ENCODE results near the gene FEZF1.
"Not testable (repeated sequence)": the region's sequence is repeated elsewhere in the genome, so short reads cannot be mapped to it uniquely, and the experiment has no call there.

FEZF1 gene

GRCh38 chr7:122306320-122307227 lies 2.0 kb upstream of the FEZF1 start:
- no peak for DNase-seq

DNA sequence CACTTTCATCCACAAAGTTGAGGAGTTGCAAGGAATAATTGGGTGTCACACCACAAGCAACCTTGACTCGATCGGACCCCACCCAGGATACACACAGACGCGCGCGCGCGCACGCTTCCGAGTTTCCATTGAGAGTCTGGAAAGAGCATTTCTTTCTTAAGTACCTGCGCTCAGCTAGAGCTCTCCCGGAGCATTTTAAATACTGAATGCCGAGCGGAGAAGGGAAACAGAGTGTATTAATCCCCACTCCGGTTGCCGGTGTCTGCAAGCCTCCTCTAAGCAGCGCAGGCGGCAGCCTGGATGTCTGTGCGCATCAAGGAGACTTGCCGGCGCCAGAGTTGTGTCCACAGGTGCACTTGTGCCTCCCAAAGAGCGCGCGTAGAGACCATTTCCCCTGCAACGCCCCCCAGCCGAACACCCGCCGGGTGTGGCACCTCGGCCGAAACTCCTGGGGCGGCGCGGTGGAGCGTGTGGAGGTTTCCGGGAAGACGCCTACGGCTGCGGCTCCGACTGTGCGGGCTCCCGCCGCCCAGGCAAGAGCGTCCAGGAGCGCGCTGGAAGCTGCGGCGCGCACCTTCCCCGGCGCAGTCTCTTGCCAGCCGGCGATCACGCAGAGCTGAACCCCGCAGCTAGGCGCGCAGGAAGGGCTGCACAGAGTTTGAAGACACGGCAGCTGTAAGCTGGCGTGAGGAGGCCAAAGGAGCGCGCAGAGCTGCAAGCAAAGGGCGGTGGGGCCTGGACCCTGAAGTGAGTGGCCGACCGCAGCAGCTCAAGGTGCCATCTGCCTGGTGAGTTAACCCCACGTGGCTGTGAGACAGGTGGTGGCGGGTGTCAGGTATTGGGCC lies 1.1 kb upstream of the FEZF1 start:
- DNase-seq = no peak

GRCh38 chr7:122304996-122305421 lies 459 bp upstream of the FEZF1 start:
- no peak for DNase-seq

- no peak for DNase-seq
These were observed 825 bp downstream of the FEZF1 start for GRCh38 chr7:122303531-122304318.

DNA sequence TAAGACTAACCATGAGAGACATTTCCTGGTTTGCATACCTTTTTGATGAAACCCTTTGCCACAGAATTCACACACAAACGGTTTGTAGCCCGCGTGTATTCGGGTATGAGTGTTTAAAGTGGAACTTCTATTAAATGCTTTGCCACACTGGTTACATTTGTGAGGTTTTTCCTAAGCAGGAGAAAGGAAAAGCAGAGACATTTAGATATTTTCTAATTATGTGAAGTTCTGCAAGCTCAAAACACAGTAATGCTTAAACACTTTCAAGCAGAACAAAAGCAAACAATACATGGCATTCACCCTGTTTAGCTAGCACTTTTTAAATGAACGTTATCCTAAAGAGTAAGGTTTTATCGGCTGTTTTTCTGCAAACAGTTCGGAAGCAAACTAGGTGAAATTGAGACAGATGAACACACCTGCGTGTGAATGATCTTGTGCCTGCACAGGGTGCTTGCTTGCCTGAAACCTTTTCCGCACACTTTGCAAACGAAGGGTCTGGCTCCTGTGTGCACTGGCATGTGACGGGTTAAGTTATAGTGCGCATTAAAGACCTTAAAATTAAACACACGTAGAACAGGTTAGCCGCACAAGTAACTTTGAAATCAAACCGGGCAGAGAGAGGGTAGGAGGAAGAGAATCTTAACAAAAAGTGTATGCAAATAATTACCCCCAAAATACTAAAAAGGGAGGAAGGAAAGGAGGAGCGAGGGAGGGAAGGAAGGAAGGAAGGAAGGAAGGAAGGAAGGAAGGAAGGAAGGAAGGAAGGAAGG lies 1.6 kb downstream of the FEZF1 start:
- no peak for DNase-seq

GRCh38 chr7:122301858-122302760 lies 2.4 kb downstream of the FEZF1 start:
- no peak for DNase-seq

DNA sequence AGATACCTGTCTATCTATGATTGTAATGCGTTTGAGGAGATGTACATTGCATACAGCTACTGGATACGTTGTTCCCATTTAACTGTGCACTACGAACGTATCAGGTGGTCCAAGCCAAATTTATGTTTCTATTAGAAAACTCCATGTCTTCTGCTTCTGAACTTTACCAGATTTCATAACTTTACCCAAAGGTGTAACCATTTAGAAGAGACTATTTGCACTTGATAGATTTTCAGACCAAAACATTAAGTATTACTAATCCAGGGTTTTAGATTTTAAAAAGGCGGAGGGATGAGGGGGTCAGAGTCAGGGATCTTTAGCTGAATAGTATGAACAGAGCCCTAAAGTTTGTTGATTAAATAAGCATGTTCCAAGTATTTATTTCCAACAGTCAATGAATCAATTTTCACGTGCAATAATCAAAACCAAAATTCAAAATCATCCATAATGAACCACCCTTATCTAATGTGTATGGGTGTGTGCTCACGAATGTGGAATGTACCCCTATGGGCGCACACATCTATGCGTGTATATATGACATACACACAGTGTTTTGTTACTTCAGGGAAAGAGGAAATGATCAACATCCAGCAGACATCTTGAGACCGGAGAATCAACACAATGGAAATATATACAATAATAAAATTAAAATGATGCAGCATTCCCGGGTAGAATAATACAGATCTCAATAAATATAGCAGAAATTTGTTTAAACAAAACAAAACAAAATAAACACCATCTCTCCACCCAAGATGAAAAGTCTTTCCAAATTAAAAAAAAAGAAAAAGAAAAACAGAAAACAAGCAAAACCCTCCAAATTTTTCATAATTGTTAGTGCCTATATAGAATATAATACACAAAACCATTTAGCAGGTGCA lies 3.4 kb downstream of the FEZF1 start:
- no peak for DNase-seq

DNA sequence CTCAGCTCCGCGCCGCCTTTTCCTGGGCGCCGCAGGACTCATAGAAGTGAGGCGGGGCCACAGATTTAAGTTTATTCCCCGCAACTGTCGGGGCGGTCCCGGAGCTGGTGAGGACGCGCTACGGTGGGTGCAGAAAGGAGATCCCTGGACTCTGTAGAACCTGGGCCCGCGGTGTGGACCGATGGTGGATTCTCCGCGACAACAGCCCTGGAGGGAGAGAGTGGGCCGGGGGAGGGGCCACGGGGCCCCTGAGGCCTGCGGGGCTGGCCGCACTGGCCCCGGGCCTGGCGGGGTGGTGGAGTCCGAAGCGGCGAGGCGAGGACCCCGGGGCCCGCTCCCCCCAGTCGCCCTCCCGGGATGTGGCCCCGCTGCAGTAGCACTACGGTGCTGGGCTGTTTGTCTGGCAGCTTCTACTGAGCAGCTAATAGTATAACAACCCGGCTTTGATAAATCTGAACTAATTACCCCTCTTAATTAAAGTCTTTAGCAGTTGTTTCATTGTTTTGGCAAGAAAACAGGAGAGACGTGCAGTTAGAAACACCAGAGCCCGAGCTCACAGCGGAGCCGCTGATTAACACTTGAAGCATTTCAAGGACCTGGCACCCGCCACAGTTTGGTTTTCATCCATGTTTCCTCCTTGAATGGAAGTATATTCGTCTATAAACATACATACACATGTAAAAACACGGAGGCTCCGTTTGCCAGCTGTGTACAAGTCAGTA lies 4.2 kb downstream of the FEZF1 start:
- DNase-seq = no peak

DNA sequence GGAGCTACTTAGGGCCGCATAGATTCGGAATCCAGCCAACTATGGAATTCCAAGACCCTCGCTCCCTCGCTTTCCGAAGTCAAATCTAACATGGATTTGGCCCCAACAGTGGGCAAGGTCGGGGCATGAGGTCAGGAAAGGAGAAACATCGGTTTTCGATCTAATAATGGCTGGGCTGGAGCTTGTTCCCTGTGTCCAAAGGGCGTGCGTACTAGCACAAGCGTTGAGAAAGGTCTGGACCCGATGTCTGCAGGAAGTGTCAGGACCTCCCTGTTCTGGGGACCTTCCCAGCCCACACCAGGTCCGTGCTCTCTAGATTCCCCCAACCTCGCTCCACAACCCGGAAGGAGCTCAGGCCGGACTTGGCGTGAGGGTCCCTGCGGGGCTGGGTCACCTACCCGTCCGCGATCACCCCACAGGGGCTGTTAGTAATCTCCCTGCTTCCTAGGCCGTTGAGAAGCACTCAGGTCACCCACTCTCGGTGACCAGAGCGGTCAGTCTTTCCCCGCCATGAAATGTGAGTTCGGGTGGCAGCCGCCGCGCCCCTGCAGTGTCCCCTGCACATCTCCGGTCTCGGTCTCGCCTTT lies 4.8 kb downstream of the FEZF1 start:
- DNase-seq = no peak

DNA sequence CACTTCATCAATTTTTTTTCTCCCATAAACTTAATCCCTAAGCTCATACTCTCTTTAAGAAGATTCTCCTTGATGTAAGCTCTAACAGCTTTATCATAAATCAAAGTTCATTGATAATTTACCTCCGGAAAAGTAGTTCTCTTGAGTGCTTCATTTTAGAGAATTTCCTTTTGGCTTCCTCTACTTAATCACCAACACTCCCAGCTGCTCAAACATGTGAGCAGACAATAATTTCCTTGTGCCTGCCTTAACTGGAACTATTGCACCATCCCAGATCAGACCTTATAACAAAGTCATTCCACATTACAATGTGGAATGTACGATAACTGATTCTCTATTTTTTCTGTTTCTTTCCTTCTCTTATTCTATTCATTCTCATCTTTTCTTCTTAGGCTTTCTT lies 5.9 kb downstream of the FEZF1 start:
- no peak for DNase-seq

- DNase-seq = no peak
These were observed 6.4 kb downstream of the FEZF1 start for GRCh38 chr7:122298131-122298530.

GRCh38 chr7:122291189-122291588 lies 13.4 kb downstream of the FEZF1 start:
- no peak for DNase-seq

GRCh38 chr7:122290476-122290875 lies 14.1 kb downstream of the FEZF1 start:
- no peak for DNase-seq

DNA sequence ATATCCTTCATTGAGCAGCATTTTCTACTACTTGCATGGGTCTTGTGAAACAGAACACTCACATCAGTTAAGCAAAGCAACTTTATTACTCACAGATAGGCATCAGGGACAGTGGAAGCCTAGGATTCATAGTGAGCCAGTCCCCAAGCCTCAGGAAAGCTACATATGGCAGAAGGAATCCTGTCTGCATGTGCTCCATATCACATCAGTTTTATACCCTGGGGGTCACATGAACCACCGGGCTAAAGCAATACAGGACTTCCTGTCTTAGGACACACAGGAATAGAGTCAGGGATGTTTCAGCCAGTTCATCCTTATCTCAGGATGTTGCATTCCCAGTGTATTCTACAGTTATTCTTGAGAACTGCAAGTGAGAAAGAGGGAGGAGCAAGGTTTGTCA lies 15.1 kb downstream of the FEZF1 start:
- no peak for DNase-seq

DNA sequence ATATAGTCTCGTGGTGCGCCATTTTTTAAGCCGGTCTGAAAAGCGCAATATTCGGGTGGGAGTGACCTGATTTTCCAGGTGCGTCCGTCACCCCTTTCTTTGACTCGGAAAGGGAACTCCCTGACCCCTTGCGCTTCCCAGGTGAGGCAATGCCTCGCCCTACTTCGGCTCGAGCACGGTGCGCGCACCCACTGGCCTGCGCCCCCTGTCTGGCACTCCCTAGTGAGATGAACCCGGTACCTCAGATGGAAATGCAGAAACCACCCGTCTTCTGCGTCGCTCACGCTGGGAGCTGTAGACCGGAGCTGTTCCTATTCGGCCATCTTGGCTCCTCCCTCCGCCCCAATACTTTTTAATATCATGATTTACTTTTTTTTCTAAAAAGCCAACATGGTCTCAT lies 19.9 kb downstream of the FEZF1 start:
- not testable (repeated sequence) for DNase-seq

GRCh38 chr7:122273117-122273516 lies 31.4 kb downstream of the FEZF1 start:
- no peak for DNase-seq

- no peak for DNase-seq
These were observed 35.3 kb downstream of the FEZF1 start for GRCh38 chr7:122269241-122269640.

- no peak for DNase-seq
These were observed 36.4 kb downstream of the FEZF1 start for GRCh38 chr7:122268101-122268500.

- DNase-seq = no peak
These were observed 42.3 kb downstream of the FEZF1 start for GRCh38 chr7:122262246-122262645.

All from activated CD4-positive, alpha-beta T cell treated with anti-CD3 and anti-CD28 coated beads for 48 hours (primary cell).